ENCODE data around the gene GPX4.
"Not testable (repeated sequence)": the region's sequence is repeated elsewhere in the genome, so short reads cannot be mapped to it uniquely, and the experiment has no call there.

Gene GPX4

DNA sequence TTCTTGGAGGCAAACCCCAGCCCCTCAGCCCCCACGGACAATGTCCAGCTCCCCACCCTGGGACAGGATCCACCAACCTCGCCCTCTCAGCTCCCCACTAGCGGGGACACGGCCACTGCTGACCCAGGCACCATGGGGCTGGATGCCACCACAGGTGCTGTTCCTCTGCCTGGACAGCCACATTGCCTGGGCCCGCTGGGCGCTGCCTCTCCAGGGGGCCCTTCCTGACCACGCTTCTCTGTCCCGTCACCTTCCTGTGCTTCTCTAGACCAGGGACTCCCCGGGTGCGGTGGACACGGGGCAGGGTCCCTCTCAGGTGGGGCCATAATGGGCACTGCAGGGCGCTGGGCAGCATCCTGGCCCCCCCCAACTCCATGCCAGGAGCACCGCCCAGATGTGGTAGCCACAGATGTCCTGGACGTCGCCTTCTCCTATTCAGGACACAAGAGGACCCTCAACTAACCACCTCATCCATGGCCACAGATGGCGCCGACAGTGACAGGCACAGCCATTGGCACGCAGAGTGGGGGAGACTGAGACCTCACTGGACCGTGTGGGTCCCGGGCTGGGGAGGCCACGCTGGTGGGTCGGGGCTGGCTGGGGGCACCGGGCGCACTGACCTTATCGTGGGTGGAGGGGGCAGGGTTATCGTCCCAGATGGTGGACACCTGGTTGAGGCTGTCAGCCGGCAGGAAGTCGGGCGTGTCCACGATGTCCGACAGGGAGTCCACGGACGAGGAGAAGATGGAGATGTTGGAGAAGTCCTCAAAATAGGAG, 23.4 kb downstream of the GPX4 start:
- no peak overlapping the region for H3K4me3 Mint-ChIP-seq
- H3K27me3 Mint-ChIP-seq = no peaks in the 10 kb centered on the region
- H3K9me3 Mint-ChIP-seq = no peaks in the 10 kb centered on the region
- peaks cover 31% of the 10 kb centered on the region for H3K36me3 Mint-ChIP-seq
- H3K4me1 Mint-ChIP-seq = peaks cover 21% of the 10 kb centered on the region
- no peak for DNase-seq
- H3K27ac Mint-ChIP-seq = no peak overlapping the region
- CTCF ChIA-PET = interaction anchor here (1.2 kb wide), 1 partner anchor 14 kb away, joined by 3 read pairs; no protein-coding TSS in a partner anchor

DNA sequence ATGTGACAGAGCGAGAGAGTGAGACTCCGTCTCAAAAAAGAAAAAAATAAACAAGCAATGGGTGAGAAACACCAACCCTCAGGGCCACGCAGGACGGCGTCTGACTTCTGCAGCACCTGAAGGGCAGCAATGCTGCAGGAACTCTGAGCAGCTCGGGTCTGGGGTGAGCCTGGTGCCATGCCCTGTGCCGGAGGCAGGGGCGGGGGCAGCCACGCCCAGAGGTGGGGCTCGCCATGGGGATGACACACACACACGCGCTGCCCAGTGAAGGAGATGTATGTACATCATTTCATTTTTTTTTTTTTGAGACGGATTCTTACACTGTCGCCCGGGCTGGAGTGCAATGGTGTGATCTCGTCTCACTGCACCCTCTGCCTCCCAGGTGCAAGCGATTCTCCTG, 24.3 kb downstream of the GPX4 start:
- H3K36me3 Mint-ChIP-seq = peaks cover 28% of the 10 kb centered on the region
- H3K4me3 Mint-ChIP-seq = peak overlapping the region; percentile 38
- CTCF ChIA-PET = interaction anchor here (1.2 kb wide), 1 partner anchor 14 kb away, joined by 3 read pairs; no protein-coding TSS in a partner anchor
- DNase-seq = no peak
- H3K27me3 Mint-ChIP-seq = no peaks in the 10 kb centered on the region
- no peak overlapping the region for H3K27ac Mint-ChIP-seq
- H3K4me1 Mint-ChIP-seq = peaks cover 27% of the 10 kb centered on the region
- no peaks in the 10 kb centered on the region for H3K9me3 Mint-ChIP-seq

DNA sequence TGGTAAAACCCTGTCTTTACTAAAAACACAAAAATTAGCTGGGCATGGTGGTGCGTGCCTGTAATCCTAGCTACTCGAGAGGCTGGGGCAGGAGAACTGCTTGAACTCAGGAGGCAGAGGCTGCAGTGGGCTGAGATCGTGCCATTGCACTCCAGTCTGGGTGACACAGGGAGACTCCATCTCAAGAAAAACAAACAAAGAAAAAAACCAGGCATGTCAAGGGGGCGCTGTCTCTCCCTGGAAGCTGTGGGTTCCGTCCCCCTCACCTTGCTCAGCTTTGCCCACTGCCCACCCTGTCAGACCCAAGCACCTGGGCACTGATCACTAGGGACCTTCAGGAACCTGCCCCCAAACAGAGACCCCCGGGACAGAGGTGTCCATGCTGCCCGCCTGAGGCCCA, 25.3 kb downstream of the GPX4 start:
- DNase-seq, H3K27me3 Mint-ChIP-seq, CTCF ChIA-PET, H3K9me3 Mint-ChIP-seq: not testable (repeated sequence)
- H3K36me3 Mint-ChIP-seq = peaks cover 23% of the 10 kb centered on the region
- H3K27ac Mint-ChIP-seq = peak overlapping the region; percentile 94
- H3K4me1 Mint-ChIP-seq = peaks cover 36% of the 10 kb centered on the region
- peak overlapping the region; percentile 15 for H3K4me3 Mint-ChIP-seq

DNA sequence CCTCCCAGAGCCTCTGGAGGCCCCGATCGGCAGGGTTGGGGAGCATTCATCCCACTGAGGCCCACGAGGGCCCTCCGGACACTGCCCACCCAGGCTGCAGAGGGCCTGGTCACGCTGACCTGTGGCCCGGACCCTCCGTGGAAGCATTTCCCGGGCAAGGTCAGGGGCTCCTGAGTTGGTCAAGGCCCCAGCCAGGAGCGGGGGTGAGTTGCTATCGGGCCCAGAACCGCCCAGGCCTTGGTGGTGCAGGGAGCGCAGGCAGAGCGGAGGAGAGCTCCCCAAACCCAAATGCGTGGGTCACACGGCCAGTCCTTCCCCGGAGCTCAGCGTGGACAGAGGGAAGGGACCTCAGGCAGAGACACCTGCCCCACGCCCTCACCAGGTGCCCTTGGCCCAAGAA, 25.7 kb downstream of the GPX4 start:
- Mint-ChIP-seq H3K36me3 (peaks cover 23% of the 10 kb centered on the region), H3K4me3 (peak overlapping the region; percentile 89)

DNA sequence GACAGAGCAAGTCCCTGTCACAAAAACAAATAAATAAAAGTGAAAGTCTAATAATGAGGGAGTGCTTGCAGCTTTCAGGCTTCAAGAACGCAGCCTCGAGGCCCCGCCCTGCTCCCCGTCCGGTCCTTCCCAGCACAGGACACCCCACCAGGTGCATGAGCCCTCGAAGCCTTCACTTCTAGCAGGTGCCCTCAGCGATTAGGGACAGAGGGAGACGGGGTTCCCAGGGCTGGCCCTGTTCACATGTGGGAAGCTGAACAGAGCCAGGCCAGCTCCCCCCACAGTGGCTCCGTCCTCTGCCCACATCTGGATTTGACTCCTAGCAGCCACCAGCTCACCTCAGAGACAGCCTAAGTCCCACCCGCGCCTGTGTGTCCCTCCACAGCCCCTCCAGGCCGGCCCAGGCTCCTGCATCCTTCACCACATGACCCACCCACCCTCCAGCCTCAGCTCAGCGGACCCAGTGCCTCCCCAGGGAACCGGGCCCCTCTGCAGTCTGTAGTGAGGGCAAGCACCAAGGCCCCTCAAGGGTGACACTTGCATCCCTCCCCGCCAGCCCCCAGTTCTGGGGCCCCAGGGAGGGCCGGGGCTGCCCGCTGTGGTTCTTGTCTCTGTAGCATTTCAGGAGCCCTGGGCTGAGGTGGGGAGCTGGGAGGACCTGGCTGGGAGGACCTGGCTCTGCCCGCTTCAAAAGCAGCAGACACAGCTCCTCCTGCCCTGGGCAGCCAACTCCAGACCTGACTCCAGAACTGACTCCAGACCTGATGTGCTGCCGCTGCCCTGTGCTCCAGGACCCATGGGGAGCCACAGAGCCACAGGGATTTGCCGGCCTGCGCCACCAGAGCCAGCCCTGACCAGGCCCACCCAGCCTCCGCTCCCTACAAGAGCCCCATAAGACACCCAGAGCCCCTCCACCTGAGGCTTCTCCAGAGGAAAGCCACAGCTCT, 27.2 kb downstream of the GPX4 start:
- H3K4me1 Mint-ChIP-seq = peaks cover 49% of the 10 kb centered on the region
- H3K9me3 Mint-ChIP-seq = no peaks in the 10 kb centered on the region
- CTCF ChIA-PET = interaction anchor here (1.0 to 1.2 kb wide), 3 partner anchors 17 to 86 kb away, joined by 3 to 7 read pairs (median 4); no protein-coding TSS in a partner anchor
- H3K27me3 Mint-ChIP-seq = no peaks in the 10 kb centered on the region
- peak overlapping the region; percentile 89 for H3K4me3 Mint-ChIP-seq
- H3K27ac Mint-ChIP-seq = peak overlapping the region; percentile 94
- H3K36me3 Mint-ChIP-seq = peaks cover 22% of the 10 kb centered on the region
- peak; percentile 82 for DNase-seq

More for the DNA sequence above, 25.7 kb downstream of the GPX4 start:
- Mint-ChIP-seq H3K27me3 (no peaks in the 10 kb centered on the region), H3K27ac (peak overlapping the region; percentile 94), H3K9me3 (no peaks in the 10 kb centered on the region), H3K4me1 (peaks cover 39% of the 10 kb centered on the region)
- CTCF ChIA-PET = interaction anchor here (0.9 kb wide), 1 partner anchor 65 kb away, joined by 3 read pairs; no protein-coding TSS in a partner anchor
- no peak for DNase-seq

DNA sequence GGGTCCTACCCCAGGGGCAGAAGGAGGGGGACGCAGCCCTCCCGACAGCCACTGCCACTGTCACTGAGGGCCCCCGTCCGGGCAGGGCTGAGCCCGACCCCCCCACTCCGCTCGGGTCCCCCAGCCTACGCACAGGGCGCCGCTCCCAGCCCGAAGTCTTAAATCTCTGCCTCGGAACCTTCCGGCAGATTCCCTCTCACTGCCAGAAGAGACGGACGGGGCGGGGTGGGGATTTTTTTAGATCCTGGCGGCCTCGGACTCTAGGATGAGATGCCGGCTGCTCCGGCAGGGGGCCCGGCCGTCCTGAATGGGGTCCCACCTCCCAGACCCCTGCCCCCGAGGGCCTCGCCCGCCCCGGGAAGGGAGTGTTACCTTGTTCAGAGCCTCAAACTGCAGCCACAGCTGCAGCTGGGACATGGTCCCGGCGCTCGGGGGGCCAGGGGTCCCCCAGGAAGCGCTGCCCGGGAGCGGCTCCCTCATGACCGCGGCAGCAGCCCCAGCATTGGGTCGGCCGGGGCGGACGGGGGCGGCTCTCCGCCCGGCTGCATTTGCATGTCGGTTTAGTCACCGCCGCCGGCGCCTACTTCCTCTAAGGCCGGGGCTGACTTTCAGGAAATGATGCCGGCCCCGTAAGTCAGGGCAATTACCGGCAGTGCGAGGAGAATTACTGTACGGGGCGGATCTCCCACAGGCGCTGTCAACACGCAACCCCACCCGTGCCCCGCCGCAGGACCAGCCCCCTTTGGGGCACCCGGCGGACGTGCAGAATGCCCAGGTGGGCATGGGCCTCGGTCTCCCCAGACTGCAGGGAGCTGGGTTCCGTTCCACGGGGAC, 28.1 kb downstream of the GPX4 start:
- Mint-ChIP-seq H3K4me3 (peak overlapping the region; percentile 89), H3K27me3 (no peaks in the 10 kb centered on the region), H3K4me1 (peaks cover 54% of the 10 kb centered on the region), H3K36me3 (peaks cover 22% of the 10 kb centered on the region), H3K27ac (peak overlapping the region; percentile 94), H3K9me3 (no peaks in the 10 kb centered on the region)
- DNase-seq = peak; percentile 93
- CTCF ChIA-PET = no interaction called here

DNA sequence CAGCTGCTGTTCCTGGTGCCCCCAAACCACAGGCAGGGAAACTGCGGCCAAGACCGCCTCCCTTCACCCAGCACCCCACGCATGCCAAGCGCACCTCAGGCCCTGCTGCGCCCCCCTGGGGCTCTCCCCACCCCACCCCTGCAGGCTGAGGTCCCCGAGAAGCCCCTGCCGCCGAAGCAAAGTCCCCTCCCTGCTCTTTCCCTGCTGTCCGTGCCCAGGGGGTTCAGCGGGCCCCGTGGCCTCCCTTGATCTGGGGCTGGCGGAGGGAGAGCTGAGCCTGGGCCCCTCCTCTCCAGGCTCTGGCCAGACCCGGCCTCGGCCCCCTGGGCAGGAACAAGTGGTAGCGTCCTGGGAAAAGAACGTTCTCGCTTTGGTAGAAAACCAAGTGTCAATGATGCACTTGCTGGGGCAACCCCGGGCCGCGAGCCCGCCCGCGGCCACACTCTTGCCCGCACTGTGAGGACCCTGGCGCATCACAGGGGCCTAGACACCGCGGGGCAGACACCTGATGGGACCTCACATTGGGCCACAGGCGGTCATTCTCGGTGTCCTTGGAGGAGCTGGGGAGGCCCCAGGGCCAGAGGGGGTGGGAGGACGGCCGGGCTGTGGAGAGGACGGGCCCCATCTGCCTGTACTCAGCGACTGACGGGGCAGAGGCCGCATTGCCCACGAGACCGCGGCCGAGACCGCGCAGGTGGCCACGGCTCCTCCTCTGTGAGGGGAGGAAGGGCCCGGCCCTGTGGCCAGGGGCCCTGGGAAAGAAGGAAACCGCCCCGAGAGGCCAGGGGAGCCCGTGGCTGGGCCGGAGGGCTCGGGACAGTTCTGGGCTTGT, 29.0 kb downstream of the GPX4 start:
- Mint-ChIP-seq H3K4me3 (peak overlapping the region; percentile 89), H3K36me3 (peaks cover 14% of the 10 kb centered on the region), H3K9me3 (no peaks in the 10 kb centered on the region), H3K4me1 (peaks cover 53% of the 10 kb centered on the region), H3K27ac (peak overlapping the region; percentile 94), H3K27me3 (no peaks in the 10 kb centered on the region)
- CTCF ChIA-PET = interaction anchor here (0.9 kb wide), 1 partner anchor 61 kb away, joined by 3 read pairs; no protein-coding TSS in a partner anchor
- no peak for DNase-seq

DNA sequence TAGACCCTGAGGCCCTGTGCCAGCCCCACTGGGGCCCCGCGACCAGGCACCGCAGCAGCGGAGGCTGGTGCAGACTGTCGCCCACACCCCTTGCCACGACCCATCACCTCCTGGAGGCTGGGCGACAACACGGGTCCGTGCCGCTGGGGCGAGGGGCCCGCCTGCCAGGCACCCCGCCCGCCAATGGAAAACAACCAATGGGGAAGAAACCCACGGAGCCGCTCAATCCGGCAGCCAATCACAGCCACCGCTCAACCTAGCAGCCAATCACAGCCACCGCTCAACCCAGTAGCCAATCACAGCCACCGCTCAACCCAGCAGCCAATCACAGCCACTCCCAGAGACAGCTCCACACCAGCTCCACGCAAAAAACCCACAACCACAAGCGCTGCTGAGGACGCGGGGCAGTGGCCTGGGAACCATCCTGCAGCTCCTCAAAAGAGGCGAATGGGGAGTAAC, 29.7 kb downstream of the GPX4 start:
- Mint-ChIP-seq H3K36me3 (peaks cover 12% of the 10 kb centered on the region), H3K27me3 (no peaks in the 10 kb centered on the region), H3K4me1 (peaks cover 53% of the 10 kb centered on the region), H3K27ac (peak overlapping the region; percentile 94), H3K9me3 (no peaks in the 10 kb centered on the region), H3K4me3 (peak overlapping the region; percentile 23)
- DNase-seq = peak; percentile 70
- CTCF ChIA-PET = interaction anchor here (0.9 kb wide), 1 partner anchor 61 kb away, joined by 3 read pairs; no protein-coding TSS in a partner anchor

DNA sequence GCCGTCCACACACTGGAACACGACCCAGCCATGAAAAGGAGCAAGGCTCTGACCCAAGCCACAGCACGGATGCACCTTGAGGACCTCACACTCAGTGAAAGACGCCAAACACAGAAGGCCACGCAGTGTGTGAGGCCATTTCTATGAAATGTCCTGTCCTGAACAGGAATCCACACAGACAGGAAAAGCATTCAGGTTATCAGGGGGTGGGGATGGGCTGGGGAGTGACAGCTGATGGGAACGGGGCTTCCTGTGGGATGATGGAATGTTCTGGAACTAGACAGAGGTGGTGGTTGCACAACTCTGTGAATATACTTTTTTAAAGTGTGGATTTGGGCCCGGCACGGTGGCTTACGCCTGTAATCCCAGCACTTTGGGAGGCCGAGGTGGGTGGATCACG, 30.6 kb downstream of the GPX4 start:
- H3K27ac Mint-ChIP-seq = no peak overlapping the region
- CTCF ChIA-PET = no interaction called here
- no peak overlapping the region for H3K4me3 Mint-ChIP-seq
- no peaks in the 10 kb centered on the region for H3K27me3 Mint-ChIP-seq
- peaks cover 15% of the 10 kb centered on the region for H3K36me3 Mint-ChIP-seq
- peaks cover 50% of the 10 kb centered on the region for H3K4me1 Mint-ChIP-seq
- no peak for DNase-seq
- no peaks in the 10 kb centered on the region for H3K9me3 Mint-ChIP-seq

DNA sequence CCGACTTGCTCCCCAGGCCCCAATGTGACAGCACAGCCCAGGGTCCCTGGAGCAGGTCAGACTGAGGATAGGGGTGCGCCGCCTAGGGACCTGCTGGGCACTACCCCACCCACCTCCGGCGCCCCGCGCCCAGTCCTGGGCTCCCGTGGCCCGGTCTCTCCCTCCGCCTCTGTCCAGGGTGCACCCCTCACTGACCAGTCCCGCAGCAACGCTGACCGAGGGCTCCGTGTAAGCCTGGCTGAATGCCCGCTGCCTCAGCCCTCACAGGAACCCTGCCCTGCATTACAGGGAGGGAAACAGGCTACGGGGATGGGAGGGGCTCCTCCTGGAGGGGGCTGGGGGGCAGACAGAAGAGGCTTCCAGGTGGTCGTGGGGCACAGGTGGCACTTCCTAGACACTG, 31.7 kb downstream of the GPX4 start:
- no peak overlapping the region for H3K27ac Mint-ChIP-seq
- H3K4me3 Mint-ChIP-seq = no peak overlapping the region
- no peak for DNase-seq
- H3K9me3 Mint-ChIP-seq = no peaks in the 10 kb centered on the region
- peaks cover 15% of the 10 kb centered on the region for H3K36me3 Mint-ChIP-seq
- no peaks in the 10 kb centered on the region for H3K27me3 Mint-ChIP-seq
- CTCF ChIA-PET = no interaction called here
- peaks cover 40% of the 10 kb centered on the region for H3K4me1 Mint-ChIP-seq

DNA sequence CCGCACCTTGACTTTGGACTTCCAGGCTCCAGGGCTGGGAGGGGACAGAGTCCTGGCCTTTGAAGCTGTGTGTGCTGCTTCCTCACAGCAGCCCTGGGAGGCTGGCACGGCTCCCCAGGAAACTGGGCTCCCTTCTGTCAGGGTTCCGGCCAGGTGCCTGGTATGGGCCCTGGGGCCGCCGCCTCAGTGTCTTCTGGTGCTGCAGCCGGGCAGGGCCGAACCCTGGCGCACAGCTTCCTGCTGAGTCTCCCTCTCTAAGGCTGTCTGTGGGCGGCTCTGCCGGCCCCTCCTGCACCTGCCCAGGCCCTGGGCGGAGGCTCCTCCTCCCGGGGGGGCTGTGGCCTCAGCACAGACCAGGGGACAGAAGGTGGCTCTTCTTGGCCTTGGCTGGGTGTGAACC, 32.4 kb downstream of the GPX4 start:
- H3K27ac Mint-ChIP-seq = peak overlapping the region; percentile 67
- H3K4me1 Mint-ChIP-seq = peaks cover 35% of the 10 kb centered on the region
- DNase-seq = no peak
- H3K27me3 Mint-ChIP-seq = no peaks in the 10 kb centered on the region
- no peak overlapping the region for H3K4me3 Mint-ChIP-seq
- H3K36me3 Mint-ChIP-seq = peaks cover 13% of the 10 kb centered on the region
- no peaks in the 10 kb centered on the region for H3K9me3 Mint-ChIP-seq
- CTCF ChIA-PET = no interaction called here

DNA sequence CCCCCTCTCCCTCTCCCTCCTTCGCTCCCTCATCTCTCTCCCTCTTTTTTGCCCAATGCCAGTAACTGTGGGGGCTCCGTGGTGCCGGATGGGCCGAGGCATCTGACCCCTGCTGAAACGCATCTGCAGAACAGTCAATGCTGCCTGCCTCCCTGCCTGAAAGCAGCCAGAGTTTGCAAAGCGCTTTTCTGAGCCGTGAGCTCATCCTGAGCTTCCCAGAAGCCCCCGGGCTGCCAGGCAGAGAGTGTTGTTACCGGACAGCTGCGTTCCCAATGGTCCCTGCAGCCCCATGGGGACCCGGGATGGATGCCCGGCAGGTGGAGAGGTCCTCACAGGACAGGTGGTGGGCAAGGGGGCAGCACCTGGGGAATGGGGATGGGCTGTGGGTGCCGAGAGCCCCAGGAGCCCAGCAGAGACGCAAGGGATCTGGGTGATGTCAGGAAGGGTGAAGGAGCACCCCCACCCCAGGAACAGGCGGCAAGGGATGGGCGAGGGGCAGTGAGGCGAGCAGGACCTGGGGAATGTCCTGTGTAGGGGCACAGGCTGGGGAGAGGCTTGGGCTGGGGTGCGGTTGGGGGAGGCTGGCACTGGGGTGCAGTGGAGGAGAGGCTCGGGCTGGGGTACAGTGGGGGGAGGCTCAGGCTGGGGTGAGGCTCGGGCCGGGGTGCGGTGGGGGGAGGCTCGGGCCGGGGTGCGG, 33.0 kb downstream of the GPX4 start:
- H3K4me1 Mint-ChIP-seq = peaks cover 35% of the 10 kb centered on the region
- no peaks in the 10 kb centered on the region for H3K27me3 Mint-ChIP-seq
- no peak overlapping the region for H3K4me3 Mint-ChIP-seq
- no peaks in the 10 kb centered on the region for H3K9me3 Mint-ChIP-seq
- peak overlapping the region; percentile 67 for H3K27ac Mint-ChIP-seq
- no peak for DNase-seq
- H3K36me3 Mint-ChIP-seq = peaks cover 15% of the 10 kb centered on the region
- CTCF ChIA-PET = no interaction called here
